ENCODE results near the gene CCDC24.

GRCh38 chr1:44033756-44034155 is 42.4 kb downstream of the CCDC24 start:
- TF ChIP-seq CTCF (IDR thresholded peaks at IDR 0.05) (no peak), POLR2A (IDR thresholded peaks at IDR 0.05) (no peak)
